ENCODE measurements around the gene SP2.

SP2 gene

DNA sequence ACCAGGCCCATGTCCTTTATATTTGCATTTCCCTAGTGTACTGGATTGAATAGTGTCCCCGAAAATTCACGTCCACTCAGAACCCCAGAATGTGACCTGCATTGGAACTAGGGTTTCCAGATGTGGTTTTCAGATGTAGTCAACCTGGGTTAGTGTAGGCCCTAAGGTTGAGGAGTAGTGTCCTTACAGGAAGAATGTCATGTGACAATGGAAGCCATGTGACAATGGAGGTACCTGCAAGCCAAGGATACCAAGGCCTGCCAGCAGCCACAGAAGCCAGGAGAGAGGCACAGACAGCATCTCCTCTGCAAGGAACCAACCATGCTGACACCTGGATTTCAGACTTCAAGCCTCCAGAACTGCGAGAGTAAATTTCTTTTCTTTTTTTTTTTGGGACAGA is 66.9 kb downstream of the SP2 start:
- no peak for DNase-seq (ENCODE audit: low read depth)
- H3K4me3 ChIP-seq (ENCODE audit: control insufficient read depth, low read depth, low read length), result no peak overlapping the region
- TF ChIP-seq, protein P1, sequence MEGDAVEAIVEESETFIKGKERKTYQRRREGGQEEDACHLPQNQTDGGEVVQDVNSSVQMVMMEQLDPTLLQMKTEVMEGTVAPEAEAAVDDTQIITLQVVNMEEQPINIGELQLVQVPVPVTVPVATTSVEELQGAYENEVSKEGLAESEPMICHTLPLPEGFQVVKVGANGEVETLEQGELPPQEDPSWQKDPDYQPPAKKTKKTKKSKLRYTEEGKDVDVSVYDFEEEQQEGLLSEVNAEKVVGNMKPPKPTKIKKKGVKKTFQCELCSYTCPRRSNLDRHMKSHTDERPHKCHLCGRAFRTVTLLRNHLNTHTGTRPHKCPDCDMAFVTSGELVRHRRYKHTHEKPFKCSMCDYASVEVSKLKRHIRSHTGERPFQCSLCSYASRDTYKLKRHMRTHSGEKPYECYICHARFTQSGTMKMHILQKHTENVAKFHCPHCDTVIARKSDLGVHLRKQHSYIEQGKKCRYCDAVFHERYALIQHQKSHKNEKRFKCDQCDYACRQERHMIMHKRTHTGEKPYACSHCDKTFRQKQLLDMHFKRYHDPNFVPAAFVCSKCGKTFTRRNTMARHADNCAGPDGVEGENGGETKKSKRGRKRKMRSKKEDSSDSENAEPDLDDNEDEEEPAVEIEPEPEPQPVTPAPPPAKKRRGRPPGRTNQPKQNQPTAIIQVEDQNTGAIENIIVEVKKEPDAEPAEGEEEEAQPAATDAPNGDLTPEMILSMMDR (IDR thresholded peaks at IDR 0.05; ENCODE audit: control insufficient read depth, insufficient read depth, low read depth, low read length, missing control alignments), result no peak

DNA sequence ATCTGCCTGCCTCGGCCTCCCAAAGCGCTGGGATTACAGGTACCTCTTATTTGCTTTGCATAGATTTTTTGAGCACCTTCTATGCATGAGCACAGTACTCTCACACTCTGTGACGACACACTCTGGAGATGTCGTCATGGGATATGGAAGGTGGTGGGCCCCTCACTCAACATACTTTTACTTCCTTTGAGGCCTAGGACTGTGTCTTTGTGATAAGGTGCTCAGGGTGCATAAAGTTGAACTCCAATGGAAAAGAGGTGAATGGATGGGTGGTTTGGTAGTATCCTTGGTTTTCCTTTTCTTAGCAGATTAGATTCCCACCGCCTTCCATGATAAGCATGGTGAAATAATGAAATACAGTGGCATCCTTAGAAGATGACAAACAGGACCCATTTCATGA is 68.8 kb downstream of the SP2 start:
- TF ChIP-seq, protein P1 (IDR thresholded peaks at IDR 0.05; ENCODE audit: control insufficient read depth, insufficient read depth, low read depth, low read length, missing control alignments), result no peak
- no peak overlapping the region for H3K4me3 ChIP-seq (ENCODE audit: control insufficient read depth, low read depth, low read length)
- no peak for DNase-seq (ENCODE audit: low read depth)

DNA sequence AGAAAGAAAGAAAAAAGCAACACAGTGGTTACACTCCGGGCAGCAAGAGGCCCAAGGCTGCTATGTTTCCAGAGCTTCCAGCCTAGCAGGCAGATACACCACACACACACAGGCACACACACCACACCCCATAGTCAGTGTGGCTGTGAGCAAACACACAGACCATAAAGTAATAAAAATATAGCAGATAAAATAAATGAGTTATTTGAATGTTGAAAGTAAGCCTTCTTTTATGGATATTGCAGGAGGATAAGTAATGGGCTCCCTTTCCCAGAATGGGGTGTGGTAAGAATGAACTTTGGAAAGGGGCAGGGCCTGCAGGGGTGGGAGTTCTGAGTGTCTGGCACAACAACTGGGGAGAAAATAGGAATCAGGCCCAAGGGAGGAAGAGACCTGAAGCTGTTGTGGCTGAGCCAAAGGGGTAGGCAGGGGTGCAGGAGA is 70.1 kb downstream of the SP2 start:
- TF ChIP-seq, protein P1 (IDR thresholded peaks at IDR 0.05; ENCODE audit: control insufficient read depth, insufficient read depth, low read depth, low read length, missing control alignments), result no peak
- H3K4me3 ChIP-seq (ENCODE audit: control insufficient read depth, low read depth, low read length), result no peak overlapping the region
- peak; percentile 49 for DNase-seq (ENCODE audit: low read depth)

DNA sequence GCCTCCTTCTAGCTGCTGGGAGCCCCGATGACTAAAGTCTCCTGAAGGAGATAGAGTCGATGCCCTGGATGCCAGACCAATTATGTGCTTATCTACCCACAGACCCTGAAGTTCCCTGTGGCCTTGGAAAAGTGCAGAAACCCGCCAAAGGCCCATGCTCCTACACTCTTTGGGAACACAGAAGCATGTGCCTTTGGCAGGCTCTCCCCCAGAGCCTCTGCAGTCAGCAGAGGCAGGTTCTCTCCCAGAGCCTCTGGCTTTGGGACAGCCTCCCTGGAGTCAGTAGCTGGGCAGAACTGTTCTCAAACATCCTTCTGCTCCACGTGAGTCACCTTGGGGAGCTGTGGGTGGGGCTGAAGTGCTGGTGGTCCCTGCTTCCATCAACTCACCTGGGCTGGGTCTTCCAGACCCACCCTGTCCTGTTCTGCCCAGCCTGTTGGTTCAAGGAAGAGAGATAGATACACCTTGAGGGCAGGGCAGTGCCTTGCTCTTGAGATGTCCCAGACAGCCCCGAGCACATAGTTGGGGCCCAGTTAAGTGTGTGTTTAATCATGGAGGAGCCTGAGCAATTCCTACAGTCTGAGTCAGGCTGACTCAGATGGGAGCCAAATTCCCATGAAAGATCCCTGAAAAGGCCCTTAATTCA is 71.7 kb downstream of the SP2 start:
- TF ChIP-seq, protein P1 (IDR thresholded peaks at IDR 0.05; ENCODE audit: control insufficient read depth, insufficient read depth, low read depth, low read length, missing control alignments), result no peak
- peak; percentile 50 for DNase-seq (ENCODE audit: low read depth)
- no peak overlapping the region for H3K4me3 ChIP-seq (ENCODE audit: control insufficient read depth, low read depth, low read length)

DNA sequence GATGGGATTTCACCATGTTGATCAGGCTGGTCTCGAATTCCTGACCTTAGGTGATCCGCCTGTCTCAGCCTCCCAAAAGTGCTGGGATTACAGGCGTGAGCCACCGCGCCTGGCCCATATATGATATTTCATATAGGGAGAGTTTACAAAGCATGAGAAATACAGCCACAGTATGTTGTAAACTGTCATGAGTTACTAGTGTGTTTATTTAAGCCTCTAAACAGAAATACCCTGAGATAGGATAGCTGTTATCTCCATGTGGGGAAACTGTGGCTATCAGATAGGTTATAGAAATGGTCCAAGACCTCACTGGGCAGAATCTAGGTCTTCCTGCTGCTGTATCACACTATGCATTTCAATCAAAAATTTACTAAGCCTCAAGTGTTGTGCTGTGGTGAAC is 72.8 kb downstream of the SP2 start:
- H3K4me3 ChIP-seq (ENCODE audit: control insufficient read depth, low read depth, low read length), result no peak overlapping the region
- TF ChIP-seq, protein P1 (IDR thresholded peaks at IDR 0.05; ENCODE audit: control insufficient read depth, insufficient read depth, low read depth, low read length, missing control alignments), result no peak
- no peak for DNase-seq (ENCODE audit: low read depth)

DNA sequence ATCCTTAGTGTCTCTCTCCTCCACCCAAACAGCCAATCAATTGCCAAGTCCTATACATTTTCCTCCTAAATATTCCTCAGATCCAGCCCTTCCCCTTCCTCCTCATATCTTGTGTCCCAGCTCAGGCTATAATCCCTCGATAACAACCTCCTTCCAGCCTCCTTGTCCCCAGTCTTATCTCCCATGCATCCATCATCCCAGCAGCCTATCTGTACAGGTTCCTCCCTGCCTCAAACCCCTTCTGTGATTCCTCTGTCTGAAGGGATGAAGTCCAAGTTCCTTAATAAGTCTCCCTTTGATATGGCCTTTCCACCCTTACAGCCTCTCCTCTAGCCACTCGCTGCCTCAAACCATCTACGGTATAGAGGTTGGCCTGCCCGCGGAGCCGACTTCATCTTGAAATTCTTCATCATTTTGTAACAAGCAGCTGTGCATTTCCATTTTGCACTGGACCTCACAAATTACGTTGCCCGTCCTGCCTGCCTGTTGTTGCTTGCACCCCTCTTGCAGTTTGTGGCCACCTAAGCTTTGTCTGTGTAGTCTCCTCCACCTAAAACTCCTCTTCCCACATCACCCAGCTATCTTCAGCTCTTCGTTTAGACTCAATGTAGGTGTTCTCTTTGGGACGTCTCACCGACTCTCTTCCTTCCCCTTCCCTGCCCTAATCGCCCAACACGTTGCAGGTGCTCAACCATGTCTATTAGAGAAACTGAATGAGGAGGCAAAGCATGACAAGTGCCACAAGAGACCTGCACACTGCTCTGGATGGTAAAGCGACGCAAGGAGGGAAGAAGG is 74.1 kb downstream of the SP2 start:
- TF ChIP-seq, protein P1 (IDR thresholded peaks at IDR 0.05; ENCODE audit: control insufficient read depth, insufficient read depth, low read depth, low read length, missing control alignments), result no peak
- H3K4me3 ChIP-seq (ENCODE audit: control insufficient read depth, low read depth, low read length), result no peak overlapping the region
- no peak for DNase-seq (ENCODE audit: low read depth)

Measured in AG09309 (cell line).